Endothelial cell of umbilical vein (primary cell): ENCODE data around the gene ADGRG4. TPM values are rescaled to one million over a fixed set of nuclear protein-coding genes. Genes with fewer than 3 reads are reported as not detected.

Source experiments
- BruUV-seq: library from RNA; stranded (reverse); fragments of 400-500 nt; replicated peaks from 2 replicates; lab custom pipeline; 2021; lab: Mats Ljungman, UMichigan
- CTCF ChIA-PET: fragments of 300-600, 350-600 bp; sonication (Branson Sonifier 250); formaldehyde crosslinking; loops from one replicate; lab custom pipeline; 2021; ENCODE audit warnings: antibody characterized with exemption, inconsistent platforms; lab: Charles Lee
- POLR2A ChIA-PET: fragments of 300-600, 350-600 bp; sonication (Branson Sonifier 250); formaldehyde crosslinking; loops from one replicate; lab custom pipeline; 2021; ENCODE audit warnings: antibody characterized with exemption, inconsistent platforms; lab: Charles Lee
- DNase-seq: peaks from one replicate; pipeline ENCODE4 v3.0.0-alpha.2; 2011; ENCODE audit warnings: low read depth, low spot score
- FAIRE-seq: peaks from 2 replicates; lab custom pipeline; 2011; peaks lifted over from hg19 to GRCh38; lab: Jason Lieb, UNC
- H2AFZ ChIP-seq: 2 replicates; pipeline ENCODE4 v1.6.0; 2012; ENCODE audit warnings: low read depth, low read length, control low read depth, inconsistent platforms
- H3K27ac ChIP-seq: 2 replicates; pipeline ENCODE4 v1.5.1; 2011; ENCODE audit warnings: low read depth, mild to moderate bottlenecking, control low read depth, low read length, moderate library complexity; ENCODE audit not compliant: insufficient read depth
- H3K27me3 ChIP-seq, 2 experiments: 2 replicates each; pipeline versions ENCODE4 v1.6.0 to v1.6.1; 2011; ENCODE audit warnings: low read length in 2 of 2, mixed read lengths in 1 of 2; ENCODE audit not compliant: control insufficient read depth in 2 of 2, insufficient read depth in 2 of 2
- H3K36me3 ChIP-seq, 2 experiments: 2 replicates in 1 of 2; 3 replicates in 1 of 2; pipeline ENCODE4 v1.5.1; 2011; ENCODE audit warnings: low read length in 2 of 2, mild to moderate bottlenecking in 1 of 2, moderate library complexity in 1 of 2; ENCODE audit not compliant: control insufficient read depth in 2 of 2, insufficient read depth in 2 of 2; ENCODE audit errors: extremely low read depth in 1 of 2
- H3K4me1 ChIP-seq: 3 replicates; pipeline ENCODE4 v1.5.1; 2011; ENCODE audit warnings: mild to moderate bottlenecking, low read length; ENCODE audit not compliant: control insufficient read depth, insufficient read depth; ENCODE audit errors: extremely low read depth
- H3K4me2 ChIP-seq: 2 replicates; pipeline ENCODE4 v1.6.1; 2011; ENCODE audit warnings: low read length, control low read depth, mixed read lengths; ENCODE audit not compliant: insufficient read depth
- H3K4me3 ChIP-seq, 3 experiments: fragments of 200-600 bp in 1 of 3; sonication (generic), shearing (Covaris generic) in 1 of 3; replicated peaks in 1 of 3; 2 replicates each; pipeline ENCODE4 v1.5.1; 2011 to 2016; ENCODE audit warnings: control low read depth in 3 of 3, low read length in 3 of 3, mild to moderate bottlenecking in 2 of 3, inconsistent platforms in 1 of 3, low read depth in 1 of 3, moderate library complexity in 1 of 3; ENCODE audit not compliant: insufficient read depth in 1 of 3
- H3K79me2 ChIP-seq: 2 replicates; pipeline ENCODE4 v1.6.0; 2012; ENCODE audit warnings: low read length, inconsistent platforms; ENCODE audit not compliant: control insufficient read depth, insufficient read depth
- H3K9ac ChIP-seq: replicated peaks from 2 replicates; pipeline ENCODE3; 2011; ENCODE audit warnings: low read length, control low read depth; ENCODE audit not compliant: insufficient read depth; ENCODE audit errors: extremely low read depth
- H3K9me1 ChIP-seq: replicated peaks from 3 replicates; pipeline ENCODE4 v1.6.0; 2011; ENCODE audit warnings: mild to moderate bottlenecking, low read length; ENCODE audit not compliant: control insufficient read depth, insufficient read depth; ENCODE audit errors: extremely low read depth
- H3K9me3 ChIP-seq: replicated peaks from 2 replicates; pipeline ENCODE4 v1.5.1; 2012; ENCODE audit warnings: low read length, inconsistent platforms; ENCODE audit not compliant: control insufficient read depth, insufficient read depth
- H4K20me1 ChIP-seq: replicated peaks from 2 replicates; pipeline ENCODE3; 2011; ENCODE audit warnings: mild to moderate bottlenecking, low read length; ENCODE audit not compliant: control insufficient read depth, insufficient read depth; ENCODE audit errors: extremely low read depth
- EZH2 ChIP-seq: IDR thresholded peaks from 2 replicates; pipeline ENCODE4 v1.6.1; 2012; ENCODE audit warnings: borderline replicate concordance, low read depth, mild to moderate bottlenecking, moderate library complexity, low read length, inconsistent platforms; ENCODE audit not compliant: severe bottlenecking
- FOS ChIP-seq: IDR thresholded peaks from 2 replicates; pipeline ENCODE4 v1.6.1; 2011; ENCODE audit warnings: mild to moderate bottlenecking, low read length, moderate library complexity, borderline replicate concordance; ENCODE audit not compliant: insufficient read depth
- GATA2 ChIP-seq: IDR thresholded peaks from 2 replicates; pipeline ENCODE4 v1.7.0; 2011; ENCODE audit warnings: low read depth, mild to moderate bottlenecking, moderate library complexity, mixed read lengths, low read length; ENCODE audit not compliant: insufficient read length, insufficient read depth
- JUN ChIP-seq: IDR thresholded peaks from 2 replicates; pipeline ENCODE4 v1.6.1; 2011; ENCODE audit warnings: borderline replicate concordance, low read depth; ENCODE audit not compliant: insufficient read length, insufficient read depth
- MYC ChIP-seq: IDR thresholded peaks from one replicate; pipeline ENCODE4 v1.6.1; 2011; ENCODE audit warnings: mild to moderate bottlenecking, low read depth, low read length
- POLR2A ChIP-seq: IDR thresholded peaks from 2 replicates; pipeline ENCODE4 v1.6.1; 2012; ENCODE audit warnings: low read depth, mild to moderate bottlenecking, control low read depth, low read length
- POLR2AphosphoS5 ChIP-seq: IDR thresholded peaks from 2 replicates; pipeline ENCODE4 v1.6.1; 2012; ENCODE audit warnings: low read depth, mild to moderate bottlenecking, control low read depth, low read length, moderate library complexity; ENCODE audit not compliant: insufficient read depth
- dilution Hi-C: fragments of 300-500 bp; cut with MboI; formaldehyde crosslinking; loops from one replicate; pipeline ENCODE4 v1.15.0; 2019; ENCODE audit warnings: low sequenced_read_pairs; ENCODE audit not compliant: extremely low pct_ligation_motif_present
- intact Hi-C: fragments of 100-400 bp; cut with micrococcal nuclease; formaldehyde crosslinking; loops from one replicate; pipeline ENCODE4 v1.10.0; 2022
- polyA plus RNA-seq, 4 experiments: library from polyadenylated mRNA; depleted of rRNA in 3 of 4; stranded (reverse) in 3 of 4; unstranded in 1 of 4; fragments of >200 nt; gene quantifications; 2 replicates each; pipeline versions ENCODE4 v1.2.1 to v1.2.3, GENCODE V29; 2011 to 2012; ENCODE audit warnings: missing spikeins in 1 of 4
- total RNA-seq: library from RNA; stranded (reverse); gene quantifications from 2 replicates; pipeline ENCODE4 v1.2.3, GENCODE V29; 2021
- TF ChIP-seq, protein P1 (sequence below), 2 donors: IDR thresholded peaks; 1 replicate in 1 of 2; 2 replicates in 1 of 2; pipeline ENCODE4 v1.5.1; 2011; ENCODE audit warnings: low read length in 2 of 2, mild to moderate bottlenecking in 2 of 2, moderate library complexity in 2 of 2, control low read depth in 1 of 2, inconsistent platforms in 1 of 2, low read depth in 1 of 2; ENCODE audit not compliant: insufficient read depth in 1 of 2; ENCODE audit errors: extremely low read depth in 1 of 2
- TF ChIP-seq, protein P2 (sequence below): IDR thresholded peaks from 2 replicates; pipeline ENCODE4 v1.6.1; 2011; ENCODE audit not compliant: insufficient read depth, insufficient read length

ADGRG4 gene
- total and polyA plus RNA-seq, 2 donors (not counting 3 experiments of a cell fraction or from before 2014, with no cell fraction given): 0.04 to 0.08 TPM

DNA sequence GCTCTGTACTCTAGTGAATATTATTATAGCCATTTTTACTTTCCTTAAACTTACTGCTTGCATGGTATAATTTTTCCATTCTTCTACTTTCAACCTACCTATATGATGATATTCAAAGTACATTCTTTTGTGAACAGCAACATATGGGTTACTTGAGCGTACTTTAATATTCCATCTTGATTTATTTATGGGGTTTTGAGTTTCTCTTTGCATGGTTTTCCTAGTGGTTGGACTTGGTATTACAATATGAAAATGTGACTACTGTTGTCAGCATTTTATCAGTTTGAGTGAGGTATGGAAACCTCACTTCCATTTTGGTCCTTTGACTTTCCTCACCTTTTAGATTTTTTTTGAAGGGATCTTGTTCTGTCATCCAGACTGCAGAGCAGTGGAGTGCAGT lies 35.9 kb downstream of the ADGRG4 start:
- no peak overlapping the region for H3K9ac ChIP-seq
- DNase-seq (peak; percentile 1), FAIRE-seq (peak; percentile 59)
- H2AFZ ChIP-seq: no peak overlapping the region
- no peaks in the 10 kb centered on the region for H3K9me1 ChIP-seq
- no peaks in the 10 kb centered on the region for H3K36me3 ChIP-seq
- H3K4me1 ChIP-seq: no peaks in the 10 kb centered on the region
- intact Hi-C loops (no loop called here), dilution Hi-C loops (no loop called here)
- H3K9me3 ChIP-seq: no peaks in the 10 kb centered on the region
- no peak overlapping the region for H3K27ac ChIP-seq
- H4K20me1 ChIP-seq: no peaks in the 10 kb centered on the region
- TF ChIP-seq POLR2A (no peak), EZH2 (no peak), JUN (no peak), POLR2AphosphoS5 (no peak)
- no peaks in the 10 kb centered on the region for H3K27me3 ChIP-seq
- no peaks in the 10 kb centered on the region for H3K79me2 ChIP-seq
- CTCF ChIA-PET: interaction anchor here (0.7 to 1.8 kb wide), 5 partner anchors 8 to 68 kb away, joined by 3 to 7 read pairs (median 5); no protein-coding TSS in a partner anchor
- POLR2A ChIA-PET: no interaction called here
- H3K4me3 ChIP-seq: no peak overlapping the region
- no peak overlapping the region for H3K4me2 ChIP-seq
- BruUV-seq: no TSS peak

DNA sequence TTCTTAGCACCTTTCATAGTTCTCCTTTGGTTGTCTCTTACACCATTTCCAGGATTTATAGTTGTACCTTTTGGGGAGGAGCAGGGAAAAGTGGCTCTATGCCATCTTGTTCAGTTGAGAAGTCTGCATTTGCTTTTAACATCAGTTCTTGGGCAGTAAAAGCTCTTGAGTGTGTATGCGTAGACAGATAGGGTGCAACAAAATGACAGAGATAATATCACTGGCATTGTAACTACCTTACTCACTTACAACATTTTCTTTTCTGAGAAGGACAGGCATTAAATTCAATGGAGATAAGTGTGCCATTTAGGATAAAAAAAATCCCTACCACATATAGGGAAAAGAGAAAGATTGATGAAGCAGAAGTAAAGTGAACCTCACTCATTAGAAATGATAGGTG lies 38.9 kb downstream of the ADGRG4 start:
- H3K4me2 ChIP-seq: no peak overlapping the region
- TF ChIP-seq POLR2AphosphoS5 (no peak), JUN (no peak), POLR2A (no peak), GATA2 (no peak), FOS (no peak), EZH2 (no peak), MYC (no peak)
- TF ChIP-seq, protein P1, sequence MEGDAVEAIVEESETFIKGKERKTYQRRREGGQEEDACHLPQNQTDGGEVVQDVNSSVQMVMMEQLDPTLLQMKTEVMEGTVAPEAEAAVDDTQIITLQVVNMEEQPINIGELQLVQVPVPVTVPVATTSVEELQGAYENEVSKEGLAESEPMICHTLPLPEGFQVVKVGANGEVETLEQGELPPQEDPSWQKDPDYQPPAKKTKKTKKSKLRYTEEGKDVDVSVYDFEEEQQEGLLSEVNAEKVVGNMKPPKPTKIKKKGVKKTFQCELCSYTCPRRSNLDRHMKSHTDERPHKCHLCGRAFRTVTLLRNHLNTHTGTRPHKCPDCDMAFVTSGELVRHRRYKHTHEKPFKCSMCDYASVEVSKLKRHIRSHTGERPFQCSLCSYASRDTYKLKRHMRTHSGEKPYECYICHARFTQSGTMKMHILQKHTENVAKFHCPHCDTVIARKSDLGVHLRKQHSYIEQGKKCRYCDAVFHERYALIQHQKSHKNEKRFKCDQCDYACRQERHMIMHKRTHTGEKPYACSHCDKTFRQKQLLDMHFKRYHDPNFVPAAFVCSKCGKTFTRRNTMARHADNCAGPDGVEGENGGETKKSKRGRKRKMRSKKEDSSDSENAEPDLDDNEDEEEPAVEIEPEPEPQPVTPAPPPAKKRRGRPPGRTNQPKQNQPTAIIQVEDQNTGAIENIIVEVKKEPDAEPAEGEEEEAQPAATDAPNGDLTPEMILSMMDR (IDR thresholded peaks at IDR 0.05; ENCODE audit: extremely low read depth in 1 of 2, insufficient read depth in 1 of 2, low read depth in 1 of 2, low read length in 2 of 2): no peak
- TF ChIP-seq, protein P2, sequence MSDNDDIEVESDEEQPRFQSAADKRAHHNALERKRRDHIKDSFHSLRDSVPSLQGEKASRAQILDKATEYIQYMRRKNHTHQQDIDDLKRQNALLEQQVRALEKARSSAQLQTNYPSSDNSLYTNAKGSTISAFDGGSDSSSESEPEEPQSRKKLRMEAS: no peak
- no peaks in the 10 kb centered on the region for H3K27me3 ChIP-seq
- H3K27ac ChIP-seq: no peak overlapping the region
- H3K36me3 ChIP-seq: no peaks in the 10 kb centered on the region
- CTCF ChIA-PET: no interaction called here
- no peak overlapping the region for H3K9ac ChIP-seq
- no peaks in the 10 kb centered on the region for H4K20me1 ChIP-seq
- POLR2A ChIA-PET: no interaction called here
- no peaks in the 10 kb centered on the region for H3K4me1 ChIP-seq
- DNase-seq (no peak), FAIRE-seq (no peak)
- dilution Hi-C loops: no loop called here
- intact Hi-C loops: no loop called here
- BruUV-seq: no TSS peak
- H3K9me1 ChIP-seq: no peaks in the 10 kb centered on the region
- H3K4me3 ChIP-seq: no peak overlapping the region
- H3K79me2 ChIP-seq: no peaks in the 10 kb centered on the region
- no peaks in the 10 kb centered on the region for H3K9me3 ChIP-seq
- H2AFZ ChIP-seq: no peak overlapping the region
